HG03565 (cell line): ENCODE data around the gene C17orf113.
A peak's percentile ranks its signal among the peaks of the same experiment; 100 is the strongest.
"Not testable (repeated sequence)": the region's sequence is repeated elsewhere in the genome, so short reads cannot be mapped to it uniquely, and the experiment has no call there.

Experiments used
- ATAC-seq: cut with Tn5 transposase; IDR thresholded peaks from one replicate; pipeline ENCODE4 v1.9.1; 2021; ENCODE audit warnings: mild to moderate bottlenecking, moderate library complexity; ENCODE audit not compliant: unreplicated experiment

Gene C17orf113

DNA sequence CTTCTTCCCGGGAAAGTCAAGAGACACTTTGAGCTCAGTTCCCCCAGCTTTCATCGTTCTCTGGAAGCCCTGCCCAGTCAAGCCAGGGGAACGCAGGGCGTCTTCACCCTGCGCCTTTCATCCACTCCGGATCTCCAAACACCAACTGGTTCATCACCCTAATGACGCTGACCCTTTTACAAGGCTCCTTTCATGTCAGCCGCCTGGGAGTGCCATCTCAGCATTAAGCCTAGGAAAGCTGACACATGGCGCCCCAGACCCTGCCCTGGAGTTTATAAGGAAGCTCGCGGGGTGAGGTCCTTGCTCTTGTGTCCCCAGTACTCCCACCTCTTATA lies 32.6 kb downstream of the C17orf113 start:
- ATAC-seq: no peak

GRCh38 chr17:42016941-42017865 lies 33.2 kb downstream of the C17orf113 start, which contains the start of gene DNAJC7:
TSS of gene DNAJC7 (minus strand) at chr17:42017439. CDS start at chr17:42017416, 23 bp downstream.
- ATAC-seq: peak; percentile 69

DNA sequence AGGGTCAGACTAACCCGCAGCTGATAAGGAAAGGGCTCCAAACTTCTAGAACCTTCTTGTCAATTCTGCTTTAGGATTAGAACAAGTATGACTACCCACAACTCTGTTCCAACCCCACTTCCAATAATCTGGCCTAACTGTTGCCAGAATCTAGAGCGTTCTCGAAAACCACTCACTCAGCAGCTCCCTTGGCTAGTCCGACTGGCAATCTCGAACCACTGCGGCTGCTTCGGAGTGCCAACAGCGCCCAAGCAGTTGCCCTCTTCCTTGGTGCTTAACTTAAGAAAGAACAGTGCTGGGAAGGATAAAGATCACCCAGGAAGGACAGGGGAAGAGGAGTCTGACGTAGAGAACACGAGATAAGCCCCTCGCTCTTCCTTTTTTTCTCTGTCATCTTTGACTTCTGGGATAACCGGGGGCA lies 34.0 kb downstream of the C17orf113 start:
- ATAC-seq: no peak

DNA sequence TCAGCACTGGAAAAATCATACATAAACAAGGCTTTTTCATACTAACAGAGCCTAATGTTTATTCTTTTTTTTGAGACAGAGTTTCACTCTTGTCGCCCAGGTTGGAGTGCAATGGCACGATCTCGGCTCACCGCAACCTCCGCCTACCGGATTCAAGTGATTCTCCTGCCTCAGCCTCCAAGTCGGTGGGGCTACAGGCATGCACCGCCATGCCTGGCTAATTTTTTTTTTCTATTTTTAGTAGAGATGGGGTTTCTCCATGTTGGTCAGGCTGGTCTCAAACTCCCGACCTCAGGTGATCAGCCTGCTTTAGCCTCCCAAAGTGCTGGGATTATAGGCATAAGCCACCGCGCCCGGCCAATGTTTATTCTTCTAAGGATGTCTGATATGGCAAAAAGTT lies 36.7 kb downstream of the C17orf113 start:
- ATAC-seq: not testable (repeated sequence)

- not testable (repeated sequence) for ATAC-seq
Measured at GRCh38 chr17:42012363-42012762, 38.0 kb downstream of the C17orf113 start.

DNA sequence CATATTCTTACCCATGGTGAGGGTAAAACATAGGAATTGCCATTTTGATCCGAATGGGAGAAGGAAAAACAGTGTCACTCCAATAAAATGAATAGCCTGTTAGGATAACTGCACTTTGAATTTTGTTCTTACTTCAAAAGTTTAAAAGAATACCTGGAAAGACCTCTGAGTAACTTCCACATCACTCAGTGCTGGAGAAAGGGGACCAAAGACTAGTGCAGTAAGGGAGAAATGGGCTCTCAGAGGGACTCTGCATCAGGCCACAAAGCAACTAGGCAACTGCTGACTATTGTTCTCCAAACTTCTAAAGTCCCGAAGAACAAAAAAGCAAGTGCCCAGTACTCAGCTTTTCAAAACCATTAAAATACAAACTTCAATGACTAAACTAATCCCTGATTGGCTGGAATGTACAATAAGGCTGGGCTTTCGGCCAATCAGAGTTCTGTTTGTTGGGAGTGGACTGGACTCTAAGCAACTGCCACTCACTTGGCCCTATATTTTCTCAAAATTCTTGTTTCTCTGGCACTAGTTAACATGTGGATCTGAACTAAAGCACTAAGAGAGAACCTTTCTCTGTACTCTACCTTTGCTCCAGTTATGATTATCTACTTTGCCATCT lies 39.4 kb downstream of the C17orf113 start:
- no peak for ATAC-seq

GRCh38 chr17:42010266-42010680 lies 40.1 kb downstream of the C17orf113 start:
- ATAC-seq: not testable (repeated sequence)

DNA sequence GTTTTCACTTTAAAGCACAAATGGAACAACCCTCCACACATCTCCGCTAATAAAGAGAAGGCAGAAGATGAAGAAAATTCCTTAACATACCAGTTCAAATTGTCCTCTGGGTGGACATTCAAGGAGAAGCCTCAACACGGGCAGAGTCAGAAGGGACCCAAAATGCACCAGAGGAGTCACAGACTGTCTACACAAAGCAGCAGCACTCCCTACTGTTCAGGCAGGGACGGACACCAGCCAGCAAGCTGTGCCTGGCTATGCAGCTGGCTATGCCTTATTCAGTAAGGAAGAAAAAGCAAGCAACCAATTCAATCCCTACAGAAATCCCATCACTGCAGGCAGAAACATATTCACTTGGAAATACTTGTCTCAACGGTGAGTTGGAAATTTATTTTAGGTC lies 41.2 kb downstream of the C17orf113 start:
- no peak for ATAC-seq

DNA sequence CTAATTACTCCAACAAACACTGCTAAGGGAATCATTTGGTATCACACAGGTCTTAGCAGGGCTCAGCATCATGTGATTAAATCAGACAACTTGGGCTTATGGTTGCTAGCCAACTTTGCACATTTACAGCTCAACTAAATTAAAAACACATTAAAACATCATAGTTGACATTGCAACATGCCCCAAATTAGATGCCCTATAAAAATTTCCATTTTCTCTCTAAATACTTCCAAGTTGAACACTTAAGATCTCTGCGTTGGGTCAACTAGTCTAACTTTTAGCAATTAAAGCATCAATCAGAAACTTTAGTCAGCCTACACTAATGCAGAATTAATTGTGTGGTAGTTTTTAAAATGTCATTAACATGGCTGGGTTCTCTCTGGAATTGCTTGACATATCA lies 45.2 kb downstream of the C17orf113 start:
- no peak for ATAC-seq

GRCh38 chr17:42002792-42003301 lies 47.6 kb downstream of the C17orf113 start:
- ATAC-seq: no peak

GRCh38 chr17:42002175-42002791 lies 48.1 kb downstream of the C17orf113 start:
- no peak for ATAC-seq

DNA sequence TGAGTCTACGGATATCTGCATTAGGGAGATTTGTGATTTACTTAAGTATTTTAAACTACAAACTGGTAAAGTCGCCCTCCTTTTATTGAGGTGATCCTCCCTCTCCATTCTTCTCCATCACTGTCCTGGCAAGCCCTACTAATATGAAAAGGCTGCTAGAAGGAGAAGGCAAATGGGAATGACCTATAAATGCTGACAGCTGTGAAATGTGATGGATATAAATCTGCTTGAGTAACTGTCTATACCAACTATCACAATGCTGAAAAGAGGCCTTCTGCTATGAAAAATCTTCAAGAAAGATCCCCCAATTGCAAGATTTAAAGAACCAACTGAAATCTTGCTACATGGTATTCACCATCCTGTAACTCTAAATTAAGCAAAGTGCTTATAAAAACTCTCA lies 48.7 kb downstream of the C17orf113 start:
- no peak for ATAC-seq

DNA sequence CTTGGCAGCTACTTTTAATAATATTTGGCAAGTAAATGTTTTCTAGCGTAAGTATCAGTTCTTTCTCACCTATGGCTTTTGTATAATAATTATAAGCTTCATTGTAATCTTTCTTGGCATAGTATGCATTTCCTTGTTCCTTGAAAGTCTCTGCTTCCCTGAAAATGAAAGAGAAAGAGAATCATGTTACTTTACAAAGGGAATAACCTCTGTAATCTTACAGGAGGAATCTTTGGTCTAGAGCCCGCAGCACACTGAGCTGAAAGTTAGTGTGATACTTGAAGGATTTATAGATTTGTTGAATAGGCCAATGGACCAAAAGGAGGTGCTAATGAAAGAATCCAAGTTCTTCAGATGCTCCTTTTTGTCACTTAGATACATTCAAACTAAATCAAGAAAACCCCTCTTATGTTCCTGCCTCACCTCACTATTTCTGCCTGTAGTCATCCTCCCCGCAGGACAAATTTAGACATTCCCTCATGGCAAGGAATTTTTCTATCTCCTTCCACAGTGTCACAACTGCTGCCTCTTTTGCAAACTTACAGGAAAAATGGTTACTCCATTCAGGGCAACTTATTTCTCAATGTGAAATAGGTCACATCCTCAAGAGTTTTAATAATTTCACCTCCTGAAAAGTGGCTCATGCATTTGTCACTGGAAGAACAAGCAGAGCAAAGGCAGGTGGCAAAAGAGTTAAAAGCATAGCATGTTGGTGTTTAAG lies 49.8 kb downstream of the C17orf113 start:
- no peak for ATAC-seq

- no peak for ATAC-seq
Measured at GRCh38 chr17:41998497-41998896, 51.9 kb downstream of the C17orf113 start.

DNA sequence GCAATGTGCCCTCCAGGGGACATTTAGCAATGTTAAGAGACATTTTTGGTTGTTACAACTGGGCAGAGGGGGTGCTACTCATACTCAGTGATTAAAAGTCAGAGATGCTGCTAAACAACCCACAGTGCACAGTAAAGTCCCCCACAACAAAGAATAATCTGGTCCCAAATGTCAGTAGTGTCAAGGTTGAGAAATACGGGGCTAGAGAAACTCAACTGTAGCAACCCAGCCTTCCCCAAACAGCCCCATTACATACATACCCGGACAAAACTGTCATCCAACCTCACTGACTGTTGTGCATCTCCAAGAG lies 53.6 kb downstream of the C17orf113 start:
- ATAC-seq: no peak

GRCh38 chr17:41992576-41992975 lies 57.8 kb downstream of the C17orf113 start:
- no peak for ATAC-seq

- no peak for ATAC-seq
Measured at GRCh38 chr17:41989702-41990419, 60.5 kb downstream of the C17orf113 start.

- ATAC-seq: no peak
Measured at GRCh38 chr17:41988418-41988817, 62.0 kb downstream of the C17orf113 start.
